ENCODE data around the gene KMT2D. TPM values are rescaled to one million over a fixed set of nuclear protein-coding genes. Genes with fewer than 3 reads are reported as not detected.

KMT2D gene
- polyA plus RNA-seq, 5 donors = 47.8 to 69.3 (median 51.7) TPM

DNA sequence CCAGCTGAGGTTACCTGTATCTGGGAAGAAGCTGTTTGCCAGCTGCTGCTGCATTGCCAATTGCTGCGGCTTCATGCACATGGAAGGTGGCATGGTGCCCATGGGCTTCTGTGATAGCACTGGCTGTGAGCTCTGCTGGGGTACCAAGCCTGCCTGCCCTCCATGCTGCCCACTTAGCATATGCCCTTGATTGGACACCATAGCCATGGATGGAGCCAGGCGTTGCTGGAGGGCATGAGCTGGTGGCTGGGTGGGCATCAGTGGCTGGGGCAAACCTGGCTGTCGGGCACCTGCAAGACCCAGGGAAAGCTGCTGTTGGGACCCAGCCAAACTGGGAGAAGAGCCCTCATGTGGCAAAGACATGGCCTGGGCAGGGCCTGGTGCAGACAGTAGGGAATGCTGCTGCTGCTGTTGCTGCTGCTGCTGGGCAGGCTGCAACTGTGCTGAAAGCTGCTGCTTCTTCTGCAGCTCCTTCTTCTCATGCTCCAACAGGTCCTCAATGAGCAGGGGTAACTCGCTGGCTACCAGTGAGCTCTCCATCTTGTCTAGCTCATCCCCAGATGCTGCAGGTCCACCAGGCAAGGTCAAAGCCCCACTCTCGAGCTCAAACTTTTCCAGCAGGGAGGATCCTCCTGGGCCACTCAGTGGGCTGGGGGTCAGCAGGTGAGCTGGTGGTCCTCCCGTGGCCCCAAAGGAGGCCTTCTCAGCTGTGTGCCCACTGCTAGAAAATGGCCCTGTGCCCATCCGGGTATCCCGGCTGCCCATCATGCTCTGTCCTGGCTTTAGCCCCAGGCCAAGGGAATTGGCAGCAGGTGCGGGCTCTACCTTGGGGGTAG, 23.3 kb downstream of the KMT2D start:
- DNase-seq = no peak

DNA sequence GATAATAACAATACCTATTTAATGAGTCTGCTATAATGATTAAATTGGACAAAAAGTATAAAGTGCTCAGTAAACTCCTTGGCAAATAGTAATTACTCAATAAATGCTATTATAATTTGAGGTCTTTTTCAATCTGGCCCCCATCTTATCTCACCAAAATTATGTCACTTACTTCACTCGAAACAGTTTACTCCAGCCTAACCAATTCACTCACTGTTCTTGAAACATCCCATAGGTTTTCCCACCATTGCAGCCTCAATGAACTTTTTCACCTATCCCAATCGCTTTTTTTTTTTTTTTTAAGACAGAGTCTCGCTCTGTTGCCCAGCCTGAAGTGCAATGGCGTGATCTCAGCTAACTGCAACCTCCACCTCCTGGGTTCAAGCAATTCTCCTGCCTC, 24.6 kb downstream of the KMT2D start:
- no peak for DNase-seq

GRCh38 chr12:49034286-49034622, 26.3 kb downstream of the KMT2D start:
- DNase-seq = no peak

DNA sequence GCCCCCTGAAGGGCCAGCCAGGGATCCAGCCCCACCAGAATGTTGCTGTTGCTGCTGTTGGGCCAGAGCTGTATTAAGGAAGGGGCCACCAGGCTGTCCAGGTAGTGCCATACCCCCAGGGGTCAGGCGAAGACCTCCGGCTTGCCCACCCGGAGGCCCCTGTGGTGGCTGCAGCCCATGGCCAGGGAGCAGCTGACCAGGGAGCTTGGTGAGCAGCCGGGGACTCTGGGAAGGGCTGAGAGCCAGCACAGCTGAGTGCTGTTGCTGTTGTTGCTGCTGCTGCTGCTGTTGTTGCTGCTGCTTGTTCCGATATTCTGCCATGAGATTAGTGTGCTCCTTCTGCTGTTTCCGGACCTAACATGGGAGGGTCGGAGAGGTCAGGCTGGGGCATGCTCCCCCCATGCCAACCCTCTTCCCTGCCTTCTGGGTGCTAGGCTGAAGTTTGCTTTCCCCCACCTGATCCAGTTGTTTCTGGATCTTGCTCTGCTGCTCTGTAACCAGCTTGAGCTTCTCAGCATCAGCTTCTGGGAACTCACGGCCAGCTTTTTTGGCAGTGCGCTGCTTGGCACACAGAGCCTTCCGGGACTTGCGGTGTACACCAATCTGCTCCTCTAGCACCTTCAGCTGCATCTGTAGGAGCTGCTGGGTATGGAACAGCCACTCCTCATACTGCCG, 26.8 kb downstream of the KMT2D start:
- DNase-seq = no peak

DNA sequence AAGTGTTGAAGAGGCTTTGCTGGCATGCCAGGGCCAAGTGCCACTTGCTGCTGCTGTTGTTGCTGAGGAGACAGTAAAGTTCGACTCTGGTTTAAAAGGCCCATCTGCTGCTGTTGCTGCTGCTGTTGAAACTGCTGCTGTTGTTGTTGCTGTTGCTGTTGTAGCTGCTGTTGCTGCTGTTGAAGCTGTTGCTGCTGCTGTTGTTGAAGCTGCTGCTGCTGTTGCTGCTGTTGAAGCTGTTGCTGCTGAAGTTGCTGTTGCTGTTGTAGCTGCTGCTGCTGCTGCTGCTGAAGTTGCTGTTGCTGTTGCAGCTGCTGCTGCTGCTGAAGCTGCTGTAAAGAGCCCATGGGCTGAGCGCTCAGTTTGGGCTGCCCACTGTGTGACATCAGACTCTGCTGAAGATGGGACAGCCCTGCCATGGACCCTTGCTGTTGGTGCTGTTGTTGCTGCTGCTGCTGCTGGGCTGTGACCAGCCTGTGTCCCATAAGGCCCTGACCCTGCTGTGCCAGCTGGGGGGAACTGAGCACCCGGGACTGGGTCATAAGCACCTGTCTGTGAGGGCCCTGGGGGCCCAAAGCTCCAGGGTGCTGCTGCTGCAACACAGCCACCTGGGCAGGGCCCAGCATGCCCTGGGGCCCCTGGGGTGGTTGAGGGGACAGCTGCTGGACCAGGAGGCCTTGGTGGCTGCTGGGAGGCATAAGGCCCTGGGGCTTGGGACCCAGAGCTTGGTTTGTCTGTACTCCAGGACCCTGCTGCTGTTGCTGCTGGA, 27.7 kb downstream of the KMT2D start:
- no peak for DNase-seq

DNA sequence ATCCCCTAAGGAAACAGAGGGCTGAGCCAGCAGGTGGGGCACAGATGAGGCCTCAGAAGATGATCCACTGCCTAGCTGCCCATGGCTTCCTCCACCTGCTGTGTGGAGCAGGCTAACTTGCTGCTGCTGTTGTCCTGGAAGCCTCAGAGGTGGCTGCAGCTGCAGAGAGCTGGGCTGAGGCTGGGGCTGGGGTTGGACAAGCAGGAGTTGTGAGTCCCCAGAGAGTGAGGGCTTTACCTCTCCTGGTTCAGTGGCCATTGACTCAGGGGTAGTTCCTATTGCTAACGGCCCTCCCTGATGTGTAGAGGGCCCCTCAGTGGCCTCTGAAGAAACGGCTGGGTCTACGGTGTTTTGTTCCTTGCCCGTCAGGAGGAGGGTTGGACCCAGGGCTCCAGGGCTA, 28.3 kb downstream of the KMT2D start:
- DNase-seq = no peak

- DNase-seq = no peak
Observed at GRCh38 chr12:49031573-49032161, 28.9 kb downstream of the KMT2D start.

- no peak for DNase-seq
Observed at GRCh38 chr12:49030714-49031572, 29.7 kb downstream of the KMT2D start.

DNA sequence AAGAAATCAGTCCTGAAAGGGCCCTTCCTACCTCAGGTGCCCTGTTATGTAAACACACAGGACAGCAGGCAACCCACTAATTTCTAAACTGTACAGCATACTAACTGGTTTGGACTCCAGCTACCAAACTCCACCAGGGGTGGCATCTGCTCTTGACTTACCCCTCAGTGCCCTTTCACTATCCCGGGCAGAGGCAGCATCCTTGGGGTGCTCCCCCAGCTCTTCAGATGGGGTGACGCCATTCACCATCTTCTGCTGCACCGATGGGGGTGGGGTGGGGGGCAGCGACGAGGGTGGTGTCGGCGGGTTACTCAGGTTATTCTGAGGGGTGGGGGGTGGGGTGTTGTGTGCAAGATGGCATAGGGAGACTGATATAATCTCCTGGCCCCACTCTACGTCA, 30.5 kb downstream of the KMT2D start:
- DNase-seq = no peak

GRCh38 chr12:49028666-49029275, 31.8 kb downstream of the KMT2D start:
- no peak for DNase-seq

DNA sequence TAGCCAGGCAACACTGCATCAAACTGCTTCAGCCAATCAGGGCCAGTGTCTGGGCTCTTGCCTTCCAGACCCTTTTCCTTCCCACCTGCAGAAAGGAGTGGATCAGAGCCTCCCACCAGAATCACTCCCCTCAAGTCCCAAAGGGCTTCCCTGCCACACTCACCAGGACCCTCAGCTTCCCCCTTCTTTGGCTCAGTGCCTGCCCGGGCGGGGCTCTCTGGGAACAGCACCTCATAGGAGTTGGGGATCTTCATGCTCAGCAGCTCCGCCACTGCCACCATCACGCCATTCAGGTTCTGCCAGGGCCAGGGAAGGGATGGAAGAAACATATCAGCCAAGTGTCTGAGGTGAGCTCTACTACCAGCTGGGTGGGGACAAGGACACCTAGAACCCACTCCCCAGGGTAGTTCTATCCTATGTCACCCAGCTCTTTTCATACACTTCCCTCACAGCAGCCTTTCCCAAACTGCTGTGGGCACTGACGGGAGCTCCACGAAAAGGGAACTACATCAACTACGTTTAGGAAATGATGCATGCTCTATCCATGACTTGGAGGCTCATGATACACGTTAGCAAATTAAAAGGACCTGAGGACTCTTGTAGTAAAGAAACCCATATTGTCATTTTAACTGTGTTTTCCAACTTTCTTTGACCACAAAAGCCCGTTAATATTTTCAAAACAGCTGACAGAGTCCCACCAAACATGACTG, 32.6 kb downstream of the KMT2D start:
- DNase-seq = no peak

GRCh38 chr12:49026678-49027480, 33.7 kb downstream of the KMT2D start:
- DNase-seq = no peak

- DNase-seq = no peak
Observed at GRCh38 chr12:49026101-49026500, 34.5 kb downstream of the KMT2D start.

DNA sequence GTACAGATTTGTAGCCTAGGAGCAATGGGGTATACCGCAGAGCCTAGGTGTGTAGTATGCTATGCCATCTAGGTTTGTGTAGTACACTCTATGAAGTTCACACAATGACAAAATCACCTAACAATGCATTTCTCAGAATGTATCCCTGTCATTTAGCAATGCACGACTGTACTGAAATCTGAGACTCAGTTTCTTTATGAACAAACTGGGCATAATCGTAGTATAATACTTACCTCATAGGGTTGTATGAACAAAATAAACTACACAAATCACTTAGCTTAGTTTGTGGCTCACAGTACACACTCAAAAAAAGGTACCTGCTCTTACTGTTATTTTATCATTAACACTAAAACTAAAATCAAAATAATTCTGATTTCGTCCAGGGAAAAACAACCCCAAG, 35.1 kb downstream of the KMT2D start:
- no peak for DNase-seq

DNA sequence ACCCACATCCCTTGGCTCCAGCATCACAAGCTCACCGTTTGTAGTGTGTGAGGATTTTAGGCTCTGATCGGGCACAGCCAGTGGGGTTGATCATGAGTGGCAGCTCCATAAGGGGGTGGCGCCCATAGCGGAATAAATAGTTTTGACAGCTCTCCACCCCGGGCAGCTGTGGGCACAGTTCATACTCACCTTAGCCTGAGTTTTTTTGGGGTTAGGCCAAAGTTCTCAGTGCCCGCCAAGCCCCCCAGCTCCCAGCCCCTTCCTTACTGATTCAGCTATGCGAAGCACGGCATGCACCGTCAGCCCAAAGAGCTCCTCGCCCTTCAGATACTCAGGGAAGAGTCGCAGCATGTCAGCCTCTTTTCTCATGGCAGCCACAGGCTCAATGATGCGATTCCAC, 36.1 kb downstream of the KMT2D start:
- DNase-seq = no peak

DNA sequence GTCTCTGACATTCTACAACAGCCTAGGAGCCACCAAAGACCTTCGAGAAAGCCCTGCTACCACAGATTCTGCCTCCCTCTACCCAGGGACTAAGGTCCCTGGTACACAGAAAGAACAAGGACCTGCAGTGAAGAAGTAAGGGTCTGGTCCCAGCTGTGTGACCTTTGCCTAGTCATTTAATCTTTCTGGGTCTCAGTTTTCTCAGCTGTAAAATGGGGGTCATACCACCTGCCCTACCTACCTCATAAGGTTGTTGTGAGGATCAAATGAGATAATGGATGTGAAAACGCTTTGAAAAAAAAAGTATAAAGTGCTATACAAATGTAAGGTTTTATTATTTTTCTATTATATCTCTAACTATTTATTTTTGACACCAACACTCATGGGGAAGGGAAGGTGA, 36.8 kb downstream of the KMT2D start:
- no peak for DNase-seq

DNA sequence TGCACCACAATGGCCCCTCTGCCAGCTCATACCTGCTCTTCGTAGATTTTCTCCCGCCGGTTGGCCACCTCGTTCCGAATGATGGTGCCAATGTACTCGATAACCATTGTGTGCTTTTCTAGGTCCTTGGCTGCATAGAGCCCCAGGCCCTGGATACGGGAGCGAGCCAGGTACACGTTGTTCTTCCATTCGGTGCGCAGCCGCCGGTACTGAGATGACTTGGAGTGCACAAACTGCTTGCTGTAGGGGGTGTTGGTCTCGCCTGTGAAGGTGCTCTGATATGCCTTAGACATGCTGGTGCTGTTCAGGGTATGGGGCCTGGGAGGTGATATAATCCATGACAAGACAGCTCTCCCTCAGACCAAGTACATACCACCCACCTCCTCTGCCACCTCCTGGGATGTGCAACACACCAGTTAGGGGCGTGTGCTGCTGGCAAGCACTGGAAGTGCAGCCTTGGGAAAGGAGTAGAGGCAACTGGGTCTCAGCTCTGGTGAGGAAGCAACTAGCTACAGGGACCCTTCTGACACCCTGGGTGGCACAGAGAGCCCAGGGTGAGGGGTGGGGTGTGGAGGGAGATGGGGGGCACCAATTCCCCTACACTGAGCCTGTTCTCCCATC, 37.9 kb downstream of the KMT2D start:
- no peak for DNase-seq

DNA sequence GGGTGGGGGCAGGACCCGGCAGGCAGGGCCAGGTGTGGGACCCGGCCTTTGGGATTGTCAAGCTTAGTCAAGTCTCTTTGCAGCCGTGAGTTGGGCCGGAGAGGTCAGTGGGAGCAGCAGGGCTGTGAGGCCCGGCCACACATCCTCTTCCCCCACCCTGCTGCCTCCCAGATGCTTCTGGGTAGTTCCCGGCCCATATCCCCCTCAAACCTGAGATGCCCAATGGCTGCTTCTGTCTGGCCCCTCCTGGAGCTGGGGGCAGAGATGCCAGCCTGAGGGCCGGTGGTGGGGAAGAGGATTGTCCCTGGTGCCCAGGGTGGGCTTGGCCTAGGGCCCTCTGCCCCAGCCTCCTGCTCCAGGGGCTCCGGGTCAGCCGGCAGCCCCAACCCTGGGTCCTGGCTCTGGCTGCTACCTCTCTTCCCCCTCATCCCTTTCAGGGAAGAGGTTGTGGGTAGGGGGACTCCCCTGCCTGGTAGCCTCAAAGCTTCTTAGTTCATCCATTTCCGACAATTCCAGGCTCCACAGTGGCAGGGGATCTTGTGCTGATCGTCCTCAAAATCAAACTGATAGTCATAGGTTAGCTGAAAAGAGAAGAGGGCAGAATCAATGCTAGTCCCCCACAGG, 39.2 kb downstream of the KMT2D start:
- no peak for DNase-seq

All from right lung (tissue), 5 donors.